IPS DF 4.7 (cell line): ENCODE results near the gene CDK6.

Experiments used
- DNase-seq: peaks from one replicate; pipeline ENCODE4 v3.0.0-alpha.2; 2013; ENCODE audit warnings: low spot score; ENCODE audit errors: extremely low read depth

The CDK6 gene

DNA sequence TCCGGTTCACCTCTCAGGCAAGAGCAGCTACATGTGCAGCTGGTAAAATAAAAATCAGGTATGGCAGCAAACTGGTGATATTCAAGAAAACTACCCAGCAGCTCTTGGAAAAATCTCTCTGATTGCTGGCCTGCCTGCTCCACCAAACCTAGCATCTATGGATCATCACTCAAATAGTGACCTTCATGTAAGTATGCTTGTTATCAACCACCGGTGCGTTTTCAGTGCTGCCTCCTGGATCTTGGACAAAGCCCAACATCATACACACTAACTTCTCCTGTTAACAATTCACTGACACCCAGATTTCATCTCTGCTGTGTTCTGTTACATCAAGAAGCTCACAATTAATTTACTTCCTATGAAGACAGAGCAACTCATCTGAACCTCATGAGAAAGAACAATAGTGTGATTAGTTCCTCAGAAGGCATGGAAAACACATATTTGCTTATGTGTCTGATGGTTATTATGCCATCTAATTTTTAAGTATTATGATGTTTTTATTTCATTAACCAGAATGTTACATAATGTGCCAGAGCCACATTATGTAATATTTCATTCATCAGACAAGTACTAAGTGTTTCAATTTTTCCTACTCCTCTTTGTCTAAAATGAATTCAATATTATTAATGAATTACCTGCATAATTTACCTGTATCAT, 8.8 kb downstream of the CDK6 start:
- DNase-seq: no peak

DNA sequence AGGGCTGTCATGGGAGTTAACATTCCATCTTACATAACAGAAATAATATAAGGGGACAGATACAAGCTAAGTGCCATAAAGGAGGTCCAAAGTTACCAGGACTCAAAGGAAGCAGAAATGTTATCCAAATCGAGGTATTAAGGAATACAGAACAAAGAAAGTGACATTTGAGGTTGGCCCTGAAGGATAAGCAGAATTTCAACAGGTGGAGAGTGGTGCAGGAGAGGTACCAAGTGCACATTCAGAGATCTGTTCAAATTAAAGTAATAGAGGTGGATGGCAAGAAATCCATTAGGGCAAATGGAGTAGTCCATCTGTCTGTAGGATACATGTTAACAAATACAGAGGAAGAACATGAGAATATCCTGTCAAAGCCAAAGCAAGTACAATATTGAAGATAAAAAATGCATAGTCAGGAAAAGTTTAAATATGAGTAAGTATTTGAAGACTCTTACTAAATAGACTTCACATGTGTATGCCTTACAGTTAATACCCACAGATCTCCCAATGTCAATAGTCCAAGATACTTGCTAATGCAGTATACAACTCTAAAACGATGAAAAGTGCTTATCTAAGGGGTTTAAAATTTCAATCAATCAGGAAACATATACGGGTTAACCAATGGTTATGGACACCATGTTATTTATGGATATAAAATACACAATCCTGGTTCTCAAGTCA, 10.0 kb downstream of the CDK6 start:
- no peak for DNase-seq

DNA sequence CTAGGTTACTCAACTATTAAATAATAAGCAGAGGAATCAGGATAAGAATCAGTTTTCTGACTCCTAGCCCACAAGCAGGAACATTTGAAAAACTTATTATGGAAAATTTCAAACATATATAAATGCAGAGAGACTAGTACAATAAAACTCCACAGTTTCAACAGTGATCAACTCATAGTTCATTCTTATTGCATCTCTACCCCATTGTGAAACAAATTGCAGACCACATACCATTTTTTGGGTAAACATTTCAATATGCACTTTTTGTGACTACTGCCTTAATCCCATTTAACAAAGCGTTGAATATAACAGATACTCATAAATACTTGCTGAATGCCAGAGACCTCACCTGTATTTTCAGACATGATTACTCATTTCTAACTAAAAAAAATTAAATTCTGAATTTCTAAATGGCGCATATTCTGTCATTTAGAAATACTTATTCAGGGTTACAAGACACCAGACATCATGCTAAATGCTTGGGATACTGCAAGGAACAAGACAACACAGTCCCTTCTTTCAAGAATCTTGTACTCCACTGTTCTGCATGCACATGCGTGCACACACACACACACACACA, 11.4 kb downstream of the CDK6 start:
- no peak for DNase-seq

DNA sequence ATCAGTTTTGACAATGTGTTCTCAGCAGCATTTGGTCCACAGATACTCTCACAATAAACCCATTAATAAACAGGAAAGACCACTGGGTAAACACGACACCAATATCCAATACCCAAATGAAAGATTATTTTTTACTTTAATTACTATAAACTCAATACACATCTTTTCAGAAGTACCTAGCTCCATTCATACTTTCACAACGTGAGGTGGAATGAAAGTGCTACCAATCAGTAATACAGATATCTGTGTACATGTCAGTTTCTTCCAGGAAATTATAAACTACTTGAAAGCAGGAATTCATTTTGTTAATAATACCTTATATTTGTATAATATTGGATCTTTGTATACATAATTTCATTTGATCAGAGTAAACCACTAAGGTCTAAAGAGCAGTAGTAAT, 11.9 kb downstream of the CDK6 start:
- DNase-seq: no peak

DNA sequence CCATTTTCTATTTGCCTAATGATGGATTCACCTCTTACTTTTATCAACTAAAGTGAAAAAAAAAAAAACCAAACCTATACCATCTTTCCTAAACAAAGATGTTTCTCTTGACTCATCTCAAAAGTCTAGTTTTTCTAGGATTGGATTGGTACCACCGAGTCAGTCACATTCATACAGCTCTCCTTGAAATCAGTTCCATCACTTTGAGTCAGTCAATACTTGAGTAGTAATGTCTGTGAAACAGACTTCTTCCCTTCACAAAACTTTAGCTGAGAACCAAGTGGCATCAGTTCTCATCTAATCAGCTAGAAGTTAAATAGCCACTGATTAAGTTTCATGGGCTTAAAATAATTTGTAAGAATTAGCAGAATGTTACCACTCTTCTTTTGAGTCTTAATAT, 13.3 kb downstream of the CDK6 start:
- DNase-seq: no peak

DNA sequence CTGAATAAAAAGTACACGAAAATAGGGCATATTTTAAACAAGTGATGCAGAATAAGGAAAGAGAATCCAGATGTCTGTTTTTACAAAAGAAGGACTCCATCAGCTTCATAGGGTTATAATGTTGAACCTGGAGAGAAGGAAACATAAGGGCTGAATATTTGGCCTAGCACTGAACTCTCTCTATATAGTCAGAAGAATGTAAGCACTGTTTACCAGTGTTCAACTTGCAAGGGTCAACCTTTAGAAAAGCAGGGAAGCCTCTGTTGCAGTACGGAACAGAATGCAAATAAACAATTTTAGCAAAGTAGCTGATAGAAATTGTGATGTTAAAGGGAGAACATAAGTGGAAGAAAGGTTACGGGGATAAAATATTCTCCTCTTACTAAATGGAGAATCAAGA, 16.2 kb downstream of the CDK6 start:
- no peak for DNase-seq

DNA sequence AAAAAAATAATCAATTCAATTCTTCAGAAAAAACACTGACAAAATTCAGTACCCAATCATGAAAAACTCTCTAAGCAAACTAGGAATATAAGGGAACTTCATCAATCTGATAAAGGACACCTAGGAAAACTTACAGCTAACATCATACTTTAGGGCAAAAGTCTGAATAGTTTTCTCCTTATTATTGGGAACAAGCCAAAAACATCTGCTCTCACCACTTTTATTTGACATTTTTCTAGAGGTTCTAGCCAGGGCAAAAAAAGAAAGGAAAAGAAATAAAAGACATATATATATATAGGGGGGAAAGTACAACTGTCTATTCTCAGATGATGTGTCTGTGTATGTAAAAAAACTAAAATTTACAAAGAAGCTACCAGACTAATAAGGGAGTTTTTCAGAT, 19.0 kb downstream of the CDK6 start:
- DNase-seq: no peak

DNA sequence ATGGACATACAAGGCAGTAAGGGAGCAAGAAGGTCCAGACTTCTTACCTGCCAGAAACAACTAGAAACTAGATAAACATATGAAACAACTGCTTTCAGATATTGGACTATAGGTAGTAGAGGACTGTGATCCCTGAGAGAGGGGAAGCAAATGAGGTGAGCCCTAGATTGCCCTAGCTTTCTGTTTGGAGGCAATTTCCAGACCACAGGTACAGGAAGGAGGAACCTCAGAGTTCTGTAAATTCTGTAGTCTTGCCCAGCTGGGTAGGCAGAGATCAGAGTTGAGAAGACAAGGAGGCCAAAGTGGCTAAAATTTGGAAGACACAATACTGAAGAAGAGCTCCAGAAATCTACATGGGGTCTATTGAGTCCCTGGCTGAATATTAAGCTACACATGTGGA, 21.0 kb downstream of the CDK6 start:
- no peak for DNase-seq

DNA sequence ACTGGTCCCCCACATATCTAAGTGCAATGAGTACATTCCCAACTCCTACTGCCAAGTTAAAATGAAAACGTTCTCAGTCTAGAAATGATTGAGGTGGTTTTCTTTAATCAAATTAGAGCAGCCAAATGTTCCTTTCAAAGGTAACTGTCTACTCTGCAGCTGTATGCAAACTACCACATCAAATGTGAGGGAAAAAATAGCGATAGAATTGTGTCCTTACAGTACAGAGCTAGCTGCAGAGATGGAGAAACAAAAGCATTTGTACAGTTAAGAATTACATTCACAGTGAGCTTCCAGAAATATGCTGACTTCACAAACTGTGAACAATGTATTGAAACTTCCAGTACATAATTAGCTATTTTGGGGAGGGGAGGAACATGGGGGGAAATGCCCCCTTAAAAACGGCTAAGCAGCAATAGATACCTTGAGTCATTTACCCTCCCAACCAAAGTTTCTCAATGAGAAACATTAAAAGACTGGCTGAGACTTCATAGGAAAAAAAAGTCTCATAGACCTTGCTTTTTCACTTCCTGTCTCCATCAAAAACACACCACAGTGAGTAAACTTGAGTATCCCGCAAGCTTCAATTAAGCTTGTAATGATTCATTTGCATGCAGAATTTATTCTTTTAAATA, 22.9 kb downstream of the CDK6 start:
- no peak for DNase-seq

DNA sequence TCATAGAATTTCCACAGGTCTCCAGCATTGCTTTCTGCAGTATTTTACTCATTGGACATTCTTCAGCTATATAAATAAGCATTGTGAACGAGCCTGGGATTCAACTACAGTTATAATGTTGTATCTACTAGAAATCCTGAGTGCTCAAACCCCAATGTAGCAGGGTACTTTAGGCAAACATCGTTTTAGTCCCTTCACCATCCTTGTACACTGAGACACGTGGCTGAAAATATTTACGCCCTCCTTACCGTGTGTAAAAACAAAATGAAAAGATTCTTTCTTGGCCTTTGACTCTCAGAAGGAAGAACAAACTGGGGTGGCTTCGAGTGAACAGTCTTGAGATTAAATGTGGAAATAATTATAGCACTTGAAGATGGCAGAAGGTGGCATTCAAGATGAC, 25.2 kb downstream of the CDK6 start:
- DNase-seq: no peak

DNA sequence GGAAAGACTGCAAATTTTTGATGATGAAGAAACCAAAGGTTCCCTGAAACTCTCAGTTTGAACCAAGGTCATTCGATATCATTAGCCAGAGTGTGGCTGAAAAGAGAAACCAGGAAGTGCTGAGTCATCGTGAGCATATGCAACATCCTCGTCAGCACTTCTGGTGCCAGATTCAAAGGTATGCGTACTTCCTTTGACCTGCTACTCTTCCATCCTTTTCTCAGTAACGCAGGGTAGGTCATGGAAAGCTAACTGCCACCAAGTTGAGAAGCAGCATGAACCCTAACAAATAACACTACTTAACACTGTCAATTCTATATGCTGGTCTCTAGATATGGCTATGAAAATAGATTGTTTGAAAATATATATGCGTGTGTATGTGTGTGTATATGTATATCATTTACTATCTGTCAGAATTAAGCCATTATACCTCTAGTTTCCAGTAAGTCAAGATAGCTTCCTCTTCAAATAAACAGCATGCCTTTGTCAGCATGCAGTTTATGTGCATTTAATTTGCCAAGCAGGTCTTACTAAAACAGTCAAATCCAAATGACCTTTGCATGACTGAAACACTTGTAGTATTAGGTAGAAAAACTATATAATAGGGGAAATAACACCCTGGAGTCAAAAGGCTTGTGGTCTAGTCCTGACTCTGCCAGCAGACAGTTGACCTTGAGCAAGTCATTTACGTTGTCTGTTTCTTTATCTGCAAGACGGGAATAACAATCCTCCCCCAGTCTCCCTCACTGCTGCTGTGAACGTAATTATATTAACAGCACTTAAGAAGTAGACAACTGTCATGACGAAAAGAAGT, 26.4 kb downstream of the CDK6 start:
- DNase-seq: no peak

DNA sequence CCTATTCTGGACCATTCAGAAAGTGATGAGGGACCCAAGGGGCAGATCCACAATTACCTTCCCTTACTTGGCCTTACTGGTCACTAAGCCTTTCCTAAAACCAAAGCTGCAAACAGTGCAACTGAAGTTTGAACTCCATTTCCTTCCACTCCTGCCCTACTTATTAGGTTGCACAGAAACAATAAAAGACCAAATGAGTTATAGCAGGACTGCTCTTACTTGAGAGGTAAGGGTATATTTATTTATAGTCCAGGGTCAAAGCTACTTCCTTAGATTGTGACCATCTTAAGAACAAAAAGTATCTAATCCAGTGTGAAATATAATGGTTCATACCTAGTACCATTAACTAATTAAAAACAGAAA, 27.0 kb downstream of the CDK6 start:
- DNase-seq: no peak

DNA sequence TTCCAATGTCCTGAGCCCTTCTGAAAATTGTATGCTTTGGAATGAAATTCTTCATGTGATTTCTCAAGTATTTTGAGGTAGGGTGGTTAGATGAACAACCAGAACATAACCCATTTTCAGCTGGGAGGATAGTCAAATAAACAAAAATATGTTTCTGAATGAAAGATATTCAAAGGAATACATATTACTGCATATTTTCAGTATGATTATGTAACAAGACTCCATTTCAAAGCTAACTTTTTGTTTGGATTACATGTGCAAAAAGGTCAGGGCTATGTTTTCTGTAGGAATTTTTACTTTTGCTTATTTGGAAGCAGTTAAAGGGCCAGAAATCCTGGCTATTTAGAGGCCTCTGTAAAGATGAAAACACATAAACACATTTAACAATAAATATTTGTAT, 27.7 kb downstream of the CDK6 start:
- DNase-seq: no peak

DNA sequence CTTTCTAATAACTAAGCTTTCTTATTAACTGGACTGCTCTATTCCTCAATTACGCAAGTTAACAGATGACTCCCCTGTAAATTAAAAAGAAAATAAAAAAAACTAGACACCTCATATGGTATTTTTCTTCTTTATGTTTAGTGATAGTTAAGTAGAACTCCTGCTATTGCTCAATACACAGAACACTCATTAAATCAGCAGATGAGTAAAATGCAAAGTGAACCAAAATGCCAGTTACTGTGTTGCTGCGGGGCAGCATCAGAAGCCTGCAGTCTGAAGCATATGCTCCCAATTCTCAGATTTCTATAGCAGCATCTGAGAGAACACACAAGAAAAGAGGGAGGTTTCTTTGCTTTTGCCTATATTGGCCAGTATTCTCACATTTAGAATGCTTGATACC, 28.4 kb downstream of the CDK6 start:
- no peak for DNase-seq

DNA sequence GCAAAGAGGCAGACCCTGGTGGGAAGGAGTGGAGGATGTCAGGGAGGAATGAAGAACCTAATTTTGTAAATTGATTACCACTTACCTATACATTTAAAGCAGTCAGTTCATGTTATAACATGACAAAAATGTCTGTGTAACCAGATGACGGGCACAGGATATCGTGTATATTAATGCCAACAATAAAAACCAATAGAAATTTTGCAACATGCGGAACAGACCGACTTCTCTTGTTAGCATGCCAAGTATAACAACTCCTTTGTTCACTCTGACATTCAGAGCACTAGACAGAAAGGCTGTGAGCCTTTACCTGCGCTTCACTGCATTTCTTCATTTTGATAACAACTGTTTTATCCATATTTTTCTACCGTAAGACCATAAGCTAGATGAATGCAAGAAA, 29.9 kb downstream of the CDK6 start:
- DNase-seq: no peak

DNA sequence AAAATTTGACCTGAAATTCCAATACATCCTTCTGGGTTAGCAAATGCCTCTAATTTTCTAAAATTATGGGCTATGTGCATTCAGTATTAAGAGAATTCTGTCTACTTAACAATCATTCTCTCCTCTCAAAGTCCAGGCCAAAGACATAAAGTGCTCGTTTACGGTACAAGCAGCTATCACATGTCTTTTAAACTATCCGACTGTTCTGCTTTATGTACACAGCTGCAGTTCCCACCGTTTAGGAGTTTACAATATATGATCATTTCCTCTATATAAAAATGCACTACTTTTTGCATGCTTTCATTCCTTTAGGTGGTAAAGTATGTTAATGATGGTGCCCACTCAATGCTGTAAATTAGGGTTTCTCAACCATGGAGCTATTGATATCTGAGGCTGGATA, 34.0 kb downstream of the CDK6 start:
- DNase-seq: no peak

DNA sequence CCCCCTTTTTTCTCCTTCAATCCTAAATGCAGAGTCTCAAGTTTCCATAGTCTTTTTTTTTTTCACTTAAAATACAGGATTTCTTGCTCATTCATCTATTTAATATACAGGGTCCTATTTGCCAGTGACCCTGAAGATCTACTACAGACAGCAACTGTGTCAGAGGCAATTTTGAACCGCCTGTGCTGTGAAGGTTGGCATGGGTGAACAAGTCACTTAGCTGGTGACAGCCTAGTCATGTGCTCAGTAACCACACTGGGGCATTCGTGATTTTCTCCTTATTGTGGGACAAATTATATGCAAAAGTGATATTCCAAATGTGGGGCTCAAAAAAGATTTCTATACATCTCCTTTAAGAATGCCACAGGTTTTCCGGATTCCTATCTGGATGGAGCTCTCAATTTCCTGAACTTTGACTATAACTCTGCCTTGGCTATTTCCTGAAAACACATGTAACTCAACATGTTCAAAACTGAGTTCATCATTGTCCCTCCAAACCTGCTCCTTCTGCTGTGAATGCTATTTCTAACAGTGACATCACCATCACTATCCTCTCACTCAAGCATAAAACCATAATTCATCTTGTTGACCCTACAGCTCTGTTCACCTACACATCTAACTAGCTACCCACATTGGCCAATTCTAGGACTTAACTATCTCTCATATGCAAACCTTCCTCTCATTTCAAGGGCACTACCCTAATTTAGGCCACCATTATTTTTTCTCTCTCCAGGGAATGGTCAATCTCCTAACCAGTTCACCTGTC, 36.7 kb downstream of the CDK6 start:
- no peak for DNase-seq

DNA sequence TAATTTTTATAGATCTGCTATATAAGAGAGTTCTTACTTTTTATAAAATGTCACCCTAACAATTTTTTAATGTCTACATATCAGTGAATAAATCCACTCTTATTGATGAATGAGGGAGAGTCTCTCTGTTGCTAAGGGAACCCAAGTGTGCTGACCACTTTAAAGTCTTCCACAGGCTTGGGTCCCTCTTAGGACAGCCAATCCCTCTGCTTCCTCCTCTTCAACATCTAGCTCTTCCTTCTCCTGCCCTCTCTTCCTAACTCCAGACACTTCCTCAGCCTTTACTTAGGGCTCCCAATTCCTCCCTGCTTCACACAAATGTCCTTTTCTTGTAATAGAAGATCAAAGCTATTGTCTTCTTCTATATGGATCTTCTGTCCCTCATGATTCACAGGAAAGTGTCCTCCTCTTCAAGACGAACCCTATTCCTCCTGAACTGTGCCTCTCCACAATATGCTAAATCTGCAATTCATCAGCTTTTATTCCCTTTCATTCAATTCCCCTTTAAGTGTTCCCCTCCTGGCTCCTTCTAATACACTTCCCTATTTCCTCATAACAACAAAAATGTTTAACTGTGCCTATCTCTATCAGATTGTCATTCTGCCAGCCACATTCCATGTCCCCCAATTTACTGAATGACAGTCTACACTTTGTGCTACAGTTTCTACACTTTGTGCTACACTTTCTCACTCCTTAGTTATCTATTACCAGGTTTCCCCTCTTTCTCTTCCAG, 37.7 kb downstream of the CDK6 start:
- no peak for DNase-seq

DNA sequence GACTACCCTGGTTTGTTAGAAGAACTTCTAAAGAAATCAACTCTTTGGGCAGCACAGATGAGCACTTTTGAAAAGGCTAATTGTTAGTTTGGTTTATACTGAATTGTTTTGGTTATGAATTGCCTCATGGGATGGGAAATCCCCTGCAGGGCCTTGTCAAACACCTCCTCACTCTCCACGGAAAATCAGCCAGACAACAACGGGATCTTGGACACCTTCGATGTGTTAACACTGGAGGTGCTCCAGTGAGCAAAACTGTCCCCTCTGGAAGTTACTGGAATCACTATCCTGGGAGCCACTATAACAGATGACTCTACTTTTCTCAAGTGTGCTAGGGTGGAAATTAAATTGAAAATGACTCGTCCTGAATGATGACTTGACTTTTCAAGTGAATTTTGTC, 38.7 kb downstream of the CDK6 start:
- no peak for DNase-seq

DNA sequence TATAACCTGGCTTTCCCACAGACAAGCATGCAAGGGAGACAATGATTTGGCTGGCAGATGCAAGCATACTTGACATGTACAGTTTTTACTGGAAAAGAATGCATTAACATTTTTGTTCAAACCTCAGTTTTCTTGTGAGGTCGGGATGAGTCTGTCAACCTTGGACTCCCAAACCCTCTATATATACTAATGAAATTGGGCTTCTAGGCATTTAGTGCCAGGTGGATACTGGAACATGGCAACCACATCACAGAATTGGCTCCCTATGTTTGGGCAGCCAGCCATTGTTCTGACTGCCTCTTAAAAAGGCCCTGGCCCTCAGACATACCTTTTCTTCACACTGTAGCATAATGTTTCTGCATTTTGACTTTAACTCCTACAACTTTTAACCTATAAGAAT, 39.1 kb downstream of the CDK6 start:
- no peak for DNase-seq

DNA sequence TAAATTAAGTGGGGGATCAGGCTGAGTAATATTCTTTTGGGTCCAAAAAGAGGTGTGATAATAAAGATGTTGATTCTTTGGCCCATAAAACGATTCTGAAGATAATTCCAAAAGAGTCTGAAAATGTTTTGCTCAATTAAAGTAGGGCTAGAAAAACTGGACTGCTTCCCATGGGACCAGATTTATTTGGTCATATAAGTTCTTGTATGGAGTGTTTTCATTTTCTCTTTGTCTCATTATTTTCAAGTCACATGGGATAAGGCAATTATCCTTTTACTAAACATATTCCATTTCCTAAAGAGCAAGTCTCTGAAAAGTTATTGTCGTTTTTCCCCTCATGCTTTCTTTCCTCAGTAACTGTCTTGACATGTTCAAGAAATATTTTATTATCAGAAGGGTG, 41.5 kb downstream of the CDK6 start:
- no peak for DNase-seq
